T-cell (primary cell): Measurements from ENCODE around the gene OPA3. TPM values are rescaled to one million over a fixed set of nuclear protein-coding genes. Genes with fewer than 3 reads are reported as not detected.
"Not testable (repeated sequence)": the region's sequence is repeated elsewhere in the genome, so short reads cannot be mapped to it uniquely, and the experiment has no call there.

Experiments
- ATAC-seq, 4 experiments: fragments of 200-7000 bp in 3 of 4; fragments of 150-1000 bp in 1 of 4; cut with Tn5 transposase; replicated peaks in 1 of 4; 1 replicate in 3 of 4; 2 replicates in 1 of 4; pipeline ENCODE4 v1.10.0; 2021; ENCODE audit warnings: moderate library complexity in 3 of 4, mild to moderate bottlenecking in 2 of 4, moderate number of reproducible peaks in 1 of 4
- CTCF ChIA-PET, 2 donors: fragments of 300-600 bp; sonication (Branson Sonifier 250); formaldehyde crosslinking; loops; one replicate each; lab custom pipeline; 2022; ENCODE audit warnings: antibody characterized with exemption in 2 of 2; lab: Charles Lee
- POLR2A ChIA-PET, 2 donors: fragments of 300-600 bp; sonication (Branson Sonifier 250); formaldehyde crosslinking; loops; one replicate each; lab custom pipeline; 2022; ENCODE audit warnings: antibody characterized with exemption in 2 of 2; lab: Charles Lee
- DNase-seq, 35 experiments: peaks; one replicate each; pipeline versions ENCODE4 v3.0.0 to v3.0.0-alpha.2; 2013 to 2023
- H3K27ac ChIP-seq: one replicate; pipeline ENCODE4 v1.5.1; 2013; ENCODE audit warnings: low read length
- H3K27me3 ChIP-seq, 2 experiments: replicated peaks in 1 of 2; 1 replicate in 1 of 2; 2 replicates in 1 of 2; pipeline versions ENCODE4 v1.6.1 to v1.7.0; 2013; ENCODE audit warnings: low read length in 1 of 2, mixed read lengths in 1 of 2; ENCODE audit not compliant: control insufficient read depth in 2 of 2, insufficient read depth in 2 of 2; ENCODE audit errors: extremely low read depth in 1 of 2
- H3K36me3 ChIP-seq, 2 donors: 1 replicate in 1 of 2; 2 replicates in 1 of 2; pipeline versions ENCODE4 v1.6.1 to v1.7.0; 2013; ENCODE audit warnings: low read length in 1 of 2; ENCODE audit not compliant: control insufficient read depth in 2 of 2, insufficient read depth in 1 of 2; ENCODE audit errors: extremely low read depth in 1 of 2
- H3K4me1 ChIP-seq, 2 experiments: 1 replicate in 1 of 2; 2 replicates in 1 of 2; pipeline versions ENCODE4 v1.6.1 to v1.7.0; 2013; ENCODE audit warnings: low read length in 2 of 2, mixed read lengths in 1 of 2; ENCODE audit not compliant: insufficient read depth in 2 of 2, control insufficient read depth in 1 of 2; ENCODE audit errors: extremely low read depth in 1 of 2
- H3K4me3 ChIP-seq, 2 donors: 1 replicate in 1 of 2; 2 replicates in 1 of 2; pipeline versions ENCODE4 v1.5.1 to v1.7.0; 2013; ENCODE audit warnings: mild to moderate bottlenecking in 2 of 2, low read length in 1 of 2, moderate library complexity in 1 of 2; ENCODE audit not compliant: control insufficient read depth in 1 of 2; ENCODE audit errors: extremely low read depth in 1 of 2
- H3K9me3 ChIP-seq: 2 replicates; pipeline ENCODE4 v1.7.0; 2013
- H3K27ac Mint-ChIP-seq, 2 donors: one replicate each; pipeline ENCODE4 v1.8.0; 2020 to 2021; ENCODE audit warnings: mild to moderate bottlenecking in 2 of 2, mixed read lengths in 2 of 2
- H3K27me3 Mint-ChIP-seq, 2 donors: one replicate each; pipeline ENCODE4 v1.8.0; 2021 to 2022; ENCODE audit warnings: mixed read lengths in 2 of 2
- H3K36me3 Mint-ChIP-seq: one replicate; pipeline ENCODE4 v1.8.0; 2021; ENCODE audit warnings: mixed read lengths
- H3K4me1 Mint-ChIP-seq, 3 donors: one replicate each; pipeline ENCODE4 v1.8.0; 2020 to 2022; ENCODE audit warnings: mixed read lengths in 3 of 3, mild to moderate bottlenecking in 1 of 3
- H3K4me3 Mint-ChIP-seq, 3 donors: one replicate each; pipeline ENCODE4 v1.8.0; 2020 to 2022; ENCODE audit warnings: mild to moderate bottlenecking in 3 of 3, mixed read lengths in 3 of 3, moderate library complexity in 3 of 3
- H3K9me3 Mint-ChIP-seq, 3 donors: one replicate each; pipeline ENCODE4 v1.8.0; 2020 to 2022; ENCODE audit warnings: mixed read lengths in 3 of 3
- WGBS: methylation state at CpG from one replicate; pipeline ENCODE4 v1.1.5; 2013; ENCODE audit warnings: missing lambda C conversion rate; ENCODE audit not compliant: insufficient coverage; 5-methylcytosine and 5-hydroxymethylcytosine counted together
- total RNA-seq, 35 experiments: library from RNA in 6 of 35; stranded (reverse) in 6 of 35; fragments of 120-200 nt in 1 of 35; gene quantifications; one replicate each; pipeline versions ENCODE4 v1.2.1 to v1.2.4 and lab custom pipeline; 2013 to 2026

Gene OPA3
- total RNA-seq, 5 donors from 2014 or later (not counting 1 experiment from before 2014, with no cell fraction given), result 7.9 to 11.4 (median 9.6) TPM

DNA sequence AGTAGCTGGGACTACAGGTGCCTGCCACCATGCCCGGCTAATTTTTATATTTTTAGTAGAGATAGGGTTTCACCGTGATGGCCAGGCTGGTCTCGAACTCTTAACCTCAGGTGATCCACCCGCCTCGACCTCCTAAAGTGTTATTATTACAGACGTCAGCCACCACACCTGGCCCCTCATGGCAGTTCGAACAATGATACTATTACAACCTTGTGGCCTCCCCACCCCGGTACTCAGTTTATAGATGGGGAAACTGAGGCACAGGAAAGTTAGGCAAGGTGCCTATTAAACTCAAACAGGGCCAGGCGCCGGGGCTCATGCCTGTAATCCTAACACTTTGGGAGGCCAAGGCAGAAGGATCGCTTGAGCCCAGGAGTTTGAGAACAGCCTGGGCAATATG is 74.2 kb downstream of the OPA3 start:
- Mint-ChIP-seq H3K4me1 (peaks cover 60 to 69% (median 67%) of the 10 kb centered on the region in 3 donors), H3K4me3 (peak overlapping the region; percentile 86 to 90 (median 89)), H3K27ac (peak overlapping the region in 1 of 2 donors; percentile 88)
- H3K36me3 Mint-ChIP-seq, POLR2A ChIA-PET, H3K4me3 ChIP-seq, H3K9me3 ChIP-seq, DNase-seq, H3K27me3 ChIP-seq, H3K27me3 Mint-ChIP-seq, ATAC-seq, H3K36me3 ChIP-seq, H3K9me3 Mint-ChIP-seq, H3K27ac ChIP-seq: not testable (repeated sequence)
- peaks cover 27 to 84% of the 10 kb centered on the region in 2 experiments for H3K4me1 ChIP-seq
- CTCF ChIA-PET, result interaction anchor here in 1 of 2 donors (0.9 kb wide), 1 partner anchor 132 kb away, joined by 3 read pairs; no protein-coding TSS in a partner anchor
- 81% methylated on average over 4 of the region's 11 CpGs for WGBS

DNA sequence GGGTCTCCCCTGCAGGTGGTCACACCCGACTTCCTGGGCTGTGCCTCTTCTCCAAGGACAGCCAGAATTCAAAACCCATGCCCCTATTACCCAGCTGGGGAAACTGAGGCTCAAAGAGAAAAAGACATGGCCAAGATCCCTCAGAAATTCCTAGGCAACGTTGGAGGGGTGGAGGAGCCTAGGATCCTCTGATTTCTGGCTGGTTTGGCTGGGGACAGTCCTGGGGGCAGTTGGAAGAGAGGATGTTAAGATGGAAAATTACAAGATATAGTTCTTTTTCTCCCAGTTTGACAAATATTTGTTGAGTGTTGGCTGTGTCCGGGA is 74.9 kb downstream of the OPA3 start:
- H3K4me3 Mint-ChIP-seq, result peak overlapping the region; percentile 86 to 90 (median 89)
- POLR2A ChIA-PET, result no interaction called here
- H3K36me3 ChIP-seq, result peaks cover 0 to 3% of the 10 kb centered on the region in 2 donors
- H3K27ac Mint-ChIP-seq, result peak overlapping the region; percentile 83 to 88
- H3K27ac ChIP-seq, result peak overlapping the region; percentile 75
- H3K9me3 ChIP-seq, result no peaks in the 10 kb centered on the region
- H3K36me3 Mint-ChIP-seq, result no peaks in the 10 kb centered on the region
- H3K9me3 Mint-ChIP-seq, result no peaks in the 10 kb centered on the region
- peaks cover 57 to 68% (median 62%) of the 10 kb centered on the region in 3 donors for H3K4me1 Mint-ChIP-seq
- WGBS, result 33% methylated on average over 1 of the region's 3 CpGs
- peaks cover 20 to 79% of the 10 kb centered on the region in 2 experiments for H3K4me1 ChIP-seq
- CTCF ChIA-PET, result interaction anchor here in 1 of 2 donors (0.7 to 0.9 kb wide), 2 partner anchors 9 to 133 kb away, joined by 3 read pairs; no protein-coding TSS in a partner anchor
- DNase-seq, result no peak
- H3K27me3 ChIP-seq, result no peaks in the 10 kb centered on the region
- no peak for ATAC-seq
- H3K4me3 ChIP-seq, result peak overlapping the region; percentile 55 to 84
- H3K27me3 Mint-ChIP-seq, result no peaks in the 10 kb centered on the region

DNA sequence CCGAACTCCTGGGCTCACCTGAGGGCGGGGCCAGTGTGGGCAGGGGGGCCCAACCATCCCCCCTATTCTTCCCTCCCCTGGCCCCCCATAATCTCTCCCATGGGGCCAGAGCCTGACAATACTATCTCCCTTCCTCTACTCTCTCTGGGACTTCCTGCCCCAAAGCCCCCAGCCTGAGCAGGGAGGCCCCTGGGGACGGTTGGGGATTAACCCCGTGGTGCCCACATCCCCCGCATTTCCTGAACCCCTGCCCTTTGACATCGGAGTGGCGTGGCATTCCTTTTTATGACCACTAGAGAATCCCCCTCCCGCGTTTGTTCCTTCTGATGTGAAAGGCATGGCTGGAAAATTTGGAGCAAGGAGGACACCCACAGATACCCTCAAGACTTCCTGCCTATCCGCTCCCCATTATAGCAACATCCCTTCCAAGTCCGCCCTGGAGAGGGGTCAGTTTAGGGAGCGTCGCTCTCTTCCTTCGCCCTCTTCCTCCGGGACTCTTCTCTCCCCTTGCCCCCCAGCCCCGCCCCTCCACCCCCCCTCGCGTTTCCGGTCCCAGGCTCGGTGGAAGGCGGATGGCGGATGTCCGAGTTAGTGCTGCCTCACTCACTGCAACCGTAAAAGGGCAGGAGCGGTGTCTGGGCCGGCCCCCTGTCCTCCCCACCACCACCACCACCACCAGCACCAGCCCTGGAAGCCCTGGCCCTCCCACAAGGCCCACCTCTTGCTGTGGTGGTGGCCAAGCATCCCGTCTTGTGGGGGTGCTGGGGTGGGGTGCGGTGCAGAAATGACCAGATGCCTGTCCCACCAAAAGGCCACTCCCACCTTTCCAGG is 75.5 kb downstream of the OPA3 start:
- POLR2A ChIA-PET, result no interaction called here
- peak overlapping the region; percentile 88 to 95 for H3K27ac Mint-ChIP-seq
- peaks cover 54 to 64% (median 57%) of the 10 kb centered on the region in 3 donors for H3K4me1 Mint-ChIP-seq
- 0% methylated on average over 2 of the region's 28 CpGs for WGBS
- peak overlapping the region; percentile 84 to 96 for H3K4me3 ChIP-seq
- no peak for ATAC-seq
- H3K27ac ChIP-seq, result peak overlapping the region; percentile 75
- H3K36me3 ChIP-seq, result peaks cover 0 to 2% of the 10 kb centered on the region in 2 donors
- no peaks in the 10 kb centered on the region for H3K36me3 Mint-ChIP-seq
- H3K4me1 ChIP-seq, result peaks cover 14 to 73% of the 10 kb centered on the region in 2 experiments
- CTCF ChIA-PET, result interaction anchor here in 1 of 2 donors (0.7 kb wide), 1 partner anchor 8 kb away, joined by 3 read pairs; no protein-coding TSS in a partner anchor
- H3K27me3 Mint-ChIP-seq, result no peaks in the 10 kb centered on the region
- no peaks in the 10 kb centered on the region for H3K9me3 Mint-ChIP-seq
- H3K9me3 ChIP-seq, result no peaks in the 10 kb centered on the region
- peak overlapping the region; percentile 86 to 90 (median 89) for H3K4me3 Mint-ChIP-seq
- H3K27me3 ChIP-seq, result no peaks in the 10 kb centered on the region
- DNase-seq, result peak in 2 of 35 experiments; percentile 24 to 37

GRCh38 chr19:45508417-45508860 is 76.2 kb downstream of the OPA3 start:
- peak overlapping the region; percentile 86 to 90 (median 89) for H3K4me3 Mint-ChIP-seq
- Histone ChIP-seq H3K27ac (peak overlapping the region; percentile 75), H3K4me1 (peaks cover 12 to 67% of the 10 kb centered on the region in 2 experiments), H3K9me3 (no peaks in the 10 kb centered on the region), H3K4me3 (peak overlapping the region; percentile 84 to 96), H3K36me3 (no peaks in the 10 kb centered on the region), H3K27me3 (no peaks in the 10 kb centered on the region)
- ChIA-PET CTCF (no interaction called here), POLR2A (interaction anchor here in 1 of 2 donors (0.6 kb wide), 1 partner anchor 1595 kb away, joined by 4 read pairs; no protein-coding TSS in a partner anchor)
- no peaks in the 10 kb centered on the region for H3K36me3 Mint-ChIP-seq
- peak overlapping the region; percentile 69 to 95 for H3K27ac Mint-ChIP-seq
- H3K27me3 Mint-ChIP-seq, result no peaks in the 10 kb centered on the region
- WGBS, result 0% methylated on average over 7 of the region's 26 CpGs
- no peak for ATAC-seq
- peaks cover 48 to 58% (median 51%) of the 10 kb centered on the region in 3 donors for H3K4me1 Mint-ChIP-seq
- DNase-seq, result peak in 6 of 35 experiments; percentile 14 to 54 (median 35)
- no peaks in the 10 kb centered on the region for H3K9me3 Mint-ChIP-seq

DNA sequence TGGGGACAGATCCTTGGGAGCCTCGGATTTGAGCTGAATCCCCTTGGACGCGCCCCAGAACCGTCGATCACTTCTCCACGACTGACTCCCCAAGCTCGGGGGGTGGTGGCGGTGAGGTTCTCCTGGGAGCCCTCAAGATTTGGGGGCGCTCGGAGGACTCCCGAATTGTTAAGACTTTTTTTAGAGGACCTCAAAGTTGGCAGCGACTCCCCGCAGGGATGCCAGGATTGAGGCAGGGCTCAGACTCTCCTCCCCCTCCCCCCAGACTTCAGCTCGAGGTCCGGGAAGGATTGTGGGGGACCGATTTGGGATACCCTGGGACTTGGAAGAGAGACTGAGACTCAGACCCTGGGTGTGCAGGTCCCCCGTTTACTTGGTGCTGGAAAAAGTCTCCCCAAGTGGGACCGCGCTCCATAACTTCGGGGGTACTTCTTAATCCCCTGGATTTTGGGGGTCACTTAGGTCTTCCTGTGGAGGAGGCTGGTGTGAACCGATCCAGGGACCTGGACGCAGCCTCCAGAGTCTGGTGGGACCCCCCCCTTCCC is 76.7 kb downstream of the OPA3 start:
- H3K4me1 ChIP-seq, result peaks cover 12 to 62% of the 10 kb centered on the region in 2 experiments
- DNase-seq (no peak), ATAC-seq (no peak)
- Mint-ChIP-seq H3K4me1 (peaks cover 46 to 53% (median 46%) of the 10 kb centered on the region in 3 donors), H3K27me3 (no peaks in the 10 kb centered on the region), H3K4me3 (peak overlapping the region; percentile 86 to 90 (median 89)), H3K27ac (peak overlapping the region; percentile 69 to 79), H3K9me3 (no peaks in the 10 kb centered on the region), H3K36me3 (no peaks in the 10 kb centered on the region)
- no peaks in the 10 kb centered on the region for H3K36me3 ChIP-seq
- POLR2A ChIA-PET, result interaction anchor here in 1 of 2 donors (0.6 kb wide), 1 partner anchor 1596 kb away, joined by 4 read pairs; no protein-coding TSS in a partner anchor
- H3K27me3 ChIP-seq, result no peaks in the 10 kb centered on the region
- CTCF ChIA-PET, result no interaction called here
- peak overlapping the region; percentile 84 to 96 for H3K4me3 ChIP-seq
- no peaks in the 10 kb centered on the region for H3K9me3 ChIP-seq
- WGBS, result 0% methylated on average over 11 of the region's 22 CpGs
- H3K27ac ChIP-seq, result peak overlapping the region; percentile 64
